Mammary epithelial cell (primary cell): Measurements from ENCODE around the gene NAALADL1.

Experiments used
- CTCF ChIP-seq, 2 donors: IDR thresholded peaks in 1 of 2; conservative IDR thresholded peaks in 1 of 2; 2 replicates each; pipeline ENCODE4 v1.5.1; 2011 to 2012; ENCODE audit warnings: inconsistent platforms in 2 of 2, low read length in 2 of 2, mild to moderate bottlenecking in 2 of 2, control low read depth in 1 of 2, low read depth in 1 of 2; ENCODE audit not compliant: insufficient read depth in 1 of 2; ENCODE audit errors: extremely low read depth in 1 of 2
- EZH2 ChIP-seq: IDR thresholded peaks from 2 replicates; pipeline ENCODE4 v1.6.1; 2012; ENCODE audit warnings: low read length, inconsistent platforms, borderline replicate concordance

GRCh38 chr11:65067446-65067845 lies 9.1 kb upstream of the NAALADL1 start:
- TF ChIP-seq CTCF (conservative IDR thresholded peaks at IDR 0.05 in 1 of 2, IDR thresholded peaks at IDR 0.05 in 1 of 2; ENCODE audit: extremely low read depth in 1 of 2, insufficient read depth in 1 of 2, low read depth in 1 of 2, low read length in 2 of 2) (no peak), EZH2 (no peak)
